SK-N-SH (cell line): ENCODE measurements around the gene DYDC2. TPM values are rescaled to one million over a fixed set of nuclear protein-coding genes. Genes with fewer than 3 reads are reported as not detected.

Experiments
- CTCF ChIA-PET: fragments of 300-600, 350-600 bp; formaldehyde crosslinking; extraction: SDS; loops from one replicate; lab custom pipeline; 2021; lab: Yijun Ruan, JAX
- POLR2A ChIA-PET: fragments of 350-600 bp; sonication (Branson Sonifier 250); formaldehyde crosslinking; extraction: SDS; loops from one replicate; lab custom pipeline; 2020; ENCODE audit warnings: antibody characterized with exemption, inconsistent platforms; lab: Yijun Ruan, JAX
- DNase-seq: peaks from one replicate; pipeline ENCODE4 v3.0.0; 2012
- H2AFZ ChIP-seq: fragments of 200-600 bp; sonication (generic); 2 replicates; pipeline ENCODE4 v1.8.1; 2016; ENCODE audit warnings: antibody characterized with exemption, mild to moderate bottlenecking, low read depth
- H3F3A ChIP-seq: fragments of 200-600 bp; sonication (generic); replicated peaks from 2 replicates; pipeline ENCODE3; 2016; ENCODE audit warnings: antibody characterized with exemption, mild to moderate bottlenecking; ENCODE audit not compliant: insufficient read depth
- H3K27ac ChIP-seq, 2 experiments: fragments of 200-500 bp in 1 of 2; fragments of 200-600 bp in 1 of 2; sonication (Bioruptor generic) in 1 of 2; sonication (generic), shearing (Covaris generic) in 1 of 2; 2 replicates each; pipeline versions ENCODE4 v1.5.1 to v1.6.1; 2014 to 2016; ENCODE audit warnings: low read depth in 2 of 2, inconsistent platforms in 1 of 2, low read length in 1 of 2, mild to moderate bottlenecking in 1 of 2, mixed read lengths in 1 of 2
- H3K27me3 ChIP-seq: fragments of 200-600 bp; sonication (generic), shearing (Covaris generic); 2 replicates; pipeline ENCODE4 v1.6.1; 2016; ENCODE audit warnings: mixed run types; ENCODE audit not compliant: insufficient read depth
- H3K36me3 ChIP-seq, 2 experiments: fragments of 200-500 bp in 1 of 2; fragments of 200-600 bp in 1 of 2; sonication (Bioruptor generic) in 1 of 2; sonication (generic) in 1 of 2; replicated peaks in 1 of 2; 2 replicates each; pipeline versions ENCODE3 to v1.5.1; 2014 to 2016; ENCODE audit warnings: low read length in 1 of 2, mild to moderate bottlenecking in 1 of 2; ENCODE audit not compliant: insufficient read depth in 2 of 2, control insufficient read depth in 1 of 2
- H3K4me1 ChIP-seq, 2 experiments: fragments of 200-500 bp in 1 of 2; fragments of 200-600 bp in 1 of 2; sonication (Bioruptor generic) in 1 of 2; sonication (generic), shearing (Covaris generic) in 1 of 2; 2 replicates each; pipeline versions ENCODE4 v1.5.1 to v1.6.1; 2014 to 2016; ENCODE audit warnings: low read depth in 1 of 2, low read length in 1 of 2, mixed run types in 1 of 2; ENCODE audit not compliant: insufficient read depth in 2 of 2, control insufficient read depth in 1 of 2
- H3K4me2 ChIP-seq: fragments of 200-600 bp; sonication (generic), shearing (Covaris generic); 2 replicates; pipeline ENCODE4 v1.6.1; 2017; ENCODE audit warnings: mixed run types
- H3K4me3 ChIP-seq, 2 experiments: fragments of 200-500 bp in 1 of 2; fragments of 200-600 bp in 1 of 2; sonication (Bioruptor generic) in 1 of 2; sonication (generic), shearing (Covaris generic) in 1 of 2; 2 replicates each; pipeline versions ENCODE4 v1.5.1 to v1.8.1; 2014 to 2016; ENCODE audit warnings: low read depth in 2 of 2, inconsistent platforms in 1 of 2, low read length in 1 of 2, mild to moderate bottlenecking in 1 of 2, mixed read lengths in 1 of 2, moderate library complexity in 1 of 2
- H3K79me2 ChIP-seq: fragments of 200-600 bp; sonication (generic); 2 replicates; pipeline ENCODE4 v1.8.1; 2017; ENCODE audit warnings: mild to moderate bottlenecking; ENCODE audit not compliant: insufficient read depth
- H3K9ac ChIP-seq: fragments of 200-600 bp; sonication (generic); 2 replicates; pipeline ENCODE4 v1.6.1; 2017; ENCODE audit warnings: mixed run types
- H3K9me2 ChIP-seq: fragments of 200-600 bp; sonication (generic); 2 replicates; pipeline ENCODE4 v1.6.1; 2017; ENCODE audit warnings: mixed run types
- H3K9me3 ChIP-seq: fragments of 200-600 bp; sonication (generic); 2 replicates; pipeline ENCODE4 v1.6.1; 2017; ENCODE audit warnings: mixed run types, mild to moderate bottlenecking, moderate library complexity
- H4K20me1 ChIP-seq: fragments of 200-600 bp; sonication (generic); 2 replicates; pipeline ENCODE4 v1.6.1; 2017; ENCODE audit warnings: mild to moderate bottlenecking, mixed run types; ENCODE audit not compliant: insufficient read depth
- CHD2 ChIP-seq: fragments of 150-350 bp; IDR thresholded peaks from 2 replicates; pipeline ENCODE4 v1.6.1; 2018; ENCODE audit warnings: low read length; ENCODE audit not compliant: partially characterized antibody
- CTCF ChIP-seq: fragments of 200-600 bp; sonication (generic); IDR thresholded peaks from 2 replicates; pipeline ENCODE4 v1.6.1; 2017; ENCODE audit warnings: antibody characterized with exemption, mild to moderate bottlenecking, moderate library complexity
- EZH2phosphoT487 ChIP-seq: fragments of 200-600 bp; sonication (generic); IDR thresholded peaks from 2 replicates; pipeline ENCODE4 v1.6.1; 2017; ENCODE audit warnings: low read depth, mixed run types, mild to moderate bottlenecking, antibody characterized with exemption, moderate library complexity, borderline replicate concordance
- GABPA ChIP-seq: IDR thresholded peaks from 2 replicates; pipeline ENCODE4 v1.4.0; 2012; ENCODE audit warnings: low read depth, mild to moderate bottlenecking
- IRF3 ChIP-seq: fragments of 150-350 bp; IDR thresholded peaks from 2 replicates; pipeline ENCODE4 v1.6.1; 2016; ENCODE audit warnings: mild to moderate bottlenecking, low read depth, low read length
- JUND ChIP-seq: IDR thresholded peaks from 2 replicates; pipeline ENCODE4 v1.4.0; 2012
- MEF2A ChIP-seq: IDR thresholded peaks from 2 replicates; pipeline ENCODE4 v1.4.0; 2012; ENCODE audit warnings: low read depth, borderline replicate concordance
- MXI1 ChIP-seq: IDR thresholded peaks from 2 replicates; pipeline ENCODE4 v1.6.1; 2012; ENCODE audit warnings: mild to moderate bottlenecking, low read depth, low read length, improper control_type of control experiment
- NFIC ChIP-seq: IDR thresholded peaks from 2 replicates; pipeline ENCODE4 v1.4.0; 2012; ENCODE audit warnings: borderline replicate concordance
- PBX3 ChIP-seq: IDR thresholded peaks from 2 replicates; pipeline ENCODE4; 2012
- RAD21 ChIP-seq: IDR thresholded peaks from 2 replicates; pipeline ENCODE4 v1.6.1; 2012; ENCODE audit warnings: mild to moderate bottlenecking, low read length
- RCOR1 ChIP-seq: fragments of 150-350 bp; IDR thresholded peaks from 2 replicates; pipeline ENCODE4 v1.6.1; 2017; ENCODE audit warnings: antibody characterized with exemption, low read length
- SIN3A ChIP-seq: IDR thresholded peaks from 2 replicates; pipeline ENCODE4 v1.6.1; 2012; ENCODE audit warnings: low read depth, mild to moderate bottlenecking, low read length, moderate library complexity, borderline replicate concordance
- SMC3 ChIP-seq: IDR thresholded peaks from 2 replicates; pipeline ENCODE4 v1.6.1; 2012; ENCODE audit warnings: low read depth, low read length, improper control_type of control experiment
- TAF1 ChIP-seq: IDR thresholded peaks from 2 replicates; pipeline ENCODE4 v1.6.1; 2012; ENCODE audit warnings: low read depth, mild to moderate bottlenecking, low read length, moderate library complexity, borderline replicate concordance
- TCF12 ChIP-seq: IDR thresholded peaks from 2 replicates; pipeline ENCODE4 v1.4.0; 2012
- TEAD4 ChIP-seq: IDR thresholded peaks from 2 replicates; pipeline ENCODE4 v1.4.0; 2012; ENCODE audit warnings: mild to moderate bottlenecking, borderline replicate concordance; ENCODE audit not compliant: insufficient read depth
- WGBS: methylation state at CpG from one replicate; pipeline ENCODE4 v1.1.6; 2017; ENCODE audit warnings: low lambda C conversion rate; 5-methylcytosine and 5-hydroxymethylcytosine counted together
- polyA plus RNA-seq, 3 experiments: library from polyadenylated mRNA; depleted of rRNA; stranded (reverse); fragments of >200 nt; gene quantifications; 2 replicates each; pipeline ENCODE4 v1.2.3, GENCODE V29; 2012
- TF ChIP-seq, protein P1 (sequence below): fragments of 150-350 bp; IDR thresholded peaks from 2 replicates; pipeline ENCODE4 v1.6.1; 2017; ENCODE audit warnings: antibody characterized with exemption, low read length, low read depth, borderline replicate concordance

DYDC2 gene
- polyA plus RNA-seq, 1 of the 3 experiments (the other 2 are of a cell fraction), result 0.08 TPM

GRCh38 chr10:80411681-80412220 is 55.2 kb downstream of the DYDC2 start (continued):
- TF ChIP-seq CTCF (no peak), RAD21 (no peak), TEAD4 (no peak), JUND (no peak), SMC3 (no peak), PBX3 (no peak), GABPA (no peak), EZH2phosphoT487 (no peak), TAF1 (no peak)
- TF ChIP-seq, all 33 proteins: peak for 0

DNA sequence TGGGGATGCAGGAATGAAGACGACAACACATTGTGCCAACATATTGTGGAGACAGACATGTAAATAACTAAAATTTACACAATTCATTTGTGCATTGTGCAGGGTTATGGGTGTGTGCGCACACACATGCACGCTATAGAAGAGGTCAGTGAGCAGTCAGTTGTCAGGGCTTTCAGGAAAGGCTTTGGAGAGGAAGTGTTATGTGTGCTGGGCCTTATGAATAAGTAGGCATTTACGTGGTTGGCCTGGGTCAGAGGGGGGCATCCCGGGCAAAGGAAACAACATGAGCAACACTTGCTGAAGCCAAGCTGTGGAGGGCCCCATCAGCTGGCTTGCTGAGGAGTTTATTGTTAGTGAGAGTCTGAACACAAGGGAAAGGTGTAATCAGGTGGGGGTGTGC is 55.9 kb downstream of the DYDC2 start:
- no peaks in the 10 kb centered on the region; the same call in 1 of the 2 replicates for H3K79me2 ChIP-seq
- no peaks in the 10 kb centered on the region for H3K27me3 ChIP-seq
- no peak overlapping the region; a peak in 1 of 4 replicates for H3K27ac ChIP-seq
- H3K36me3 ChIP-seq, result no peaks in the 10 kb centered on the region
- CTCF ChIA-PET, result interaction anchor here (1.2 to 3.5 kb wide), 3 partner anchors 30 to 93 kb away, joined by 3 to 20 read pairs (median 4); no protein-coding TSS in a partner anchor
- WGBS, result 97% methylated on average over 5 of the region's 5 CpGs
- POLR2A ChIA-PET, result no interaction called here
- H3K9me3 ChIP-seq, result no peaks in the 10 kb centered on the region
- H4K20me1 ChIP-seq, result no peaks in the 10 kb centered on the region
- H3K4me3 ChIP-seq, result no peak overlapping the region
- no peak for DNase-seq
- H2AFZ ChIP-seq, result no peak overlapping the region
- H3K9me2 ChIP-seq, result no peaks in the 10 kb centered on the region
- H3F3A ChIP-seq, result peaks cover 5% of the 10 kb centered on the region
- no peak overlapping the region for H3K4me2 ChIP-seq
- no peak overlapping the region for H3K9ac ChIP-seq
- TF ChIP-seq EZH2phosphoT487, result no peak
- no peak for TF ChIP-seq SIN3A
- TF ChIP-seq, protein P1, sequence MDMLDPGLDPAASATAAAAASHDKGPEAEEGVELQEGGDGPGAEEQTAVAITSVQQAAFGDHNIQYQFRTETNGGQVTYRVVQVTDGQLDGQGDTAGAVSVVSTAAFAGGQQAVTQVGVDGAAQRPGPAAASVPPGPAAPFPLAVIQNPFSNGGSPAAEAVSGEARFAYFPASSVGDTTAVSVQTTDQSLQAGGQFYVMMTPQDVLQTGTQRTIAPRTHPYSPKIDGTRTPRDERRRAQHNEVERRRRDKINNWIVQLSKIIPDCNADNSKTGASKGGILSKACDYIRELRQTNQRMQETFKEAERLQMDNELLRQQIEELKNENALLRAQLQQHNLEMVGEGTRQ, result no peak
- TF ChIP-seq NFIC, result no peak
- TF ChIP-seq MXI1, result no peak
- TF ChIP-seq TCF12, result no peak
- TF ChIP-seq CHD2, result no peak
- no peak for TF ChIP-seq PBX3
- TF ChIP-seq RCOR1, result no peak
- TF ChIP-seq MEF2A, result no peak
- no peak for TF ChIP-seq IRF3
- TF ChIP-seq SMC3, result no peak
- H3K4me1 ChIP-seq, result peaks cover 18 to 77% of the 10 kb centered on the region in 2 experiments; a peak in 3 of 4 replicates
